ENCODE data around the gene CAMK2A.

CAMK2A gene

GRCh38 chr5:150286820-150287219 is 2.8 kb downstream of the CAMK2A start:
- Mint-ChIP-seq H3K9me3 (no peaks in the 10 kb centered on the region), H3K27me3 (ENCODE audit: low read depth) (peaks cover 15% of the 10 kb centered on the region), H3K4me1 (ENCODE audit: low read depth) (no peaks in the 10 kb centered on the region), H3K4me3 (no peak overlapping the region), H3K36me3 (ENCODE audit: low read depth) (no peaks in the 10 kb centered on the region), H3K27ac (no peak overlapping the region)

- no peak overlapping the region for H3K27ac Mint-ChIP-seq
- no peaks in the 10 kb centered on the region for H3K36me3 Mint-ChIP-seq (ENCODE audit: low read depth)
- no peaks in the 10 kb centered on the region for H3K4me1 Mint-ChIP-seq (ENCODE audit: low read depth)
- no peak overlapping the region for H3K4me3 Mint-ChIP-seq
- peaks cover 23% of the 10 kb centered on the region for H3K27me3 Mint-ChIP-seq (ENCODE audit: low read depth)
- no peaks in the 10 kb centered on the region for H3K9me3 Mint-ChIP-seq
Observed at GRCh38 chr5:150285114-150285513, 4.5 kb downstream of the CAMK2A start.

- Mint-ChIP-seq H3K27ac (no peak overlapping the region), H3K9me3 (no peaks in the 10 kb centered on the region), H3K27me3 (ENCODE audit: low read depth) (peaks cover 26% of the 10 kb centered on the region), H3K36me3 (ENCODE audit: low read depth) (no peaks in the 10 kb centered on the region), H3K4me1 (ENCODE audit: low read depth) (no peaks in the 10 kb centered on the region), H3K4me3 (no peak overlapping the region)
Observed at GRCh38 chr5:150284311-150284710, 5.3 kb downstream of the CAMK2A start.

- Mint-ChIP-seq H3K36me3 (ENCODE audit: low read depth) (no peaks in the 10 kb centered on the region), H3K27me3 (ENCODE audit: low read depth) (peaks cover 26% of the 10 kb centered on the region), H3K4me3 (no peak overlapping the region), H3K9me3 (no peaks in the 10 kb centered on the region), H3K4me1 (ENCODE audit: low read depth) (no peaks in the 10 kb centered on the region), H3K27ac (no peak overlapping the region)
Observed at GRCh38 chr5:150283904-150284303, 5.7 kb downstream of the CAMK2A start.

- H3K4me3 Mint-ChIP-seq = no peak overlapping the region
- no peaks in the 10 kb centered on the region for H3K9me3 Mint-ChIP-seq
- H3K4me1 Mint-ChIP-seq (ENCODE audit: low read depth) = no peaks in the 10 kb centered on the region
- H3K27ac Mint-ChIP-seq = no peak overlapping the region
- H3K36me3 Mint-ChIP-seq (ENCODE audit: low read depth) = no peaks in the 10 kb centered on the region
- peaks cover 22% of the 10 kb centered on the region for H3K27me3 Mint-ChIP-seq (ENCODE audit: low read depth)
Observed at GRCh38 chr5:150281987-150282386, 7.6 kb downstream of the CAMK2A start.

- Mint-ChIP-seq H3K4me3 (no peak overlapping the region), H3K27me3 (ENCODE audit: low read depth) (peaks cover 22% of the 10 kb centered on the region), H3K4me1 (ENCODE audit: low read depth) (no peaks in the 10 kb centered on the region), H3K9me3 (no peaks in the 10 kb centered on the region), H3K36me3 (ENCODE audit: low read depth) (no peaks in the 10 kb centered on the region), H3K27ac (no peak overlapping the region)
Observed at GRCh38 chr5:150279330-150280020, 10.1 kb downstream of the CAMK2A start.

GRCh38 chr5:150278916-150279315 is 10.7 kb downstream of the CAMK2A start:
- H3K4me1 Mint-ChIP-seq (ENCODE audit: low read depth) = no peaks in the 10 kb centered on the region
- no peak overlapping the region for H3K4me3 Mint-ChIP-seq
- no peak overlapping the region for H3K27ac Mint-ChIP-seq
- H3K36me3 Mint-ChIP-seq (ENCODE audit: low read depth) = no peaks in the 10 kb centered on the region
- H3K27me3 Mint-ChIP-seq (ENCODE audit: low read depth) = peaks cover 22% of the 10 kb centered on the region
- H3K9me3 Mint-ChIP-seq = no peaks in the 10 kb centered on the region

- no peaks in the 10 kb centered on the region for H3K36me3 Mint-ChIP-seq (ENCODE audit: low read depth)
- H3K27me3 Mint-ChIP-seq (ENCODE audit: low read depth) = peaks cover 19% of the 10 kb centered on the region
- no peak overlapping the region for H3K27ac Mint-ChIP-seq
- H3K4me3 Mint-ChIP-seq = no peak overlapping the region
- no peaks in the 10 kb centered on the region for H3K4me1 Mint-ChIP-seq (ENCODE audit: low read depth)
- H3K9me3 Mint-ChIP-seq = no peaks in the 10 kb centered on the region
Observed at GRCh38 chr5:150278046-150278730, 11.4 kb downstream of the CAMK2A start.

- H3K27ac Mint-ChIP-seq = no peak overlapping the region
- no peak overlapping the region for H3K4me3 Mint-ChIP-seq
- no peaks in the 10 kb centered on the region for H3K36me3 Mint-ChIP-seq (ENCODE audit: low read depth)
- H3K4me1 Mint-ChIP-seq (ENCODE audit: low read depth) = no peaks in the 10 kb centered on the region
- H3K9me3 Mint-ChIP-seq = no peaks in the 10 kb centered on the region
- H3K27me3 Mint-ChIP-seq (ENCODE audit: low read depth) = peaks cover 21% of the 10 kb centered on the region
Observed at GRCh38 chr5:150277043-150277442, 12.5 kb downstream of the CAMK2A start.

- H3K27ac Mint-ChIP-seq = no peak overlapping the region
- H3K36me3 Mint-ChIP-seq (ENCODE audit: low read depth) = no peaks in the 10 kb centered on the region
- peaks cover 11% of the 10 kb centered on the region for H3K27me3 Mint-ChIP-seq (ENCODE audit: low read depth)
- H3K4me1 Mint-ChIP-seq (ENCODE audit: low read depth) = no peaks in the 10 kb centered on the region
- no peaks in the 10 kb centered on the region for H3K9me3 Mint-ChIP-seq
- H3K4me3 Mint-ChIP-seq = no peak overlapping the region
Observed at GRCh38 chr5:150274811-150275210, 14.8 kb downstream of the CAMK2A start.

- Mint-ChIP-seq H3K36me3 (ENCODE audit: low read depth) (no peaks in the 10 kb centered on the region), H3K27me3 (ENCODE audit: low read depth) (peaks cover 4% of the 10 kb centered on the region), H3K4me3 (no peak overlapping the region), H3K27ac (no peak overlapping the region), H3K9me3 (no peaks in the 10 kb centered on the region), H3K4me1 (ENCODE audit: low read depth) (no peaks in the 10 kb centered on the region)
Observed at GRCh38 chr5:150272531-150272930, 17.0 kb downstream of the CAMK2A start.

GRCh38 chr5:150271923-150272322 is 17.6 kb downstream of the CAMK2A start:
- Mint-ChIP-seq H3K9me3 (no peaks in the 10 kb centered on the region), H3K27me3 (ENCODE audit: low read depth) (peaks cover 4% of the 10 kb centered on the region), H3K4me3 (no peak overlapping the region), H3K36me3 (ENCODE audit: low read depth) (no peaks in the 10 kb centered on the region), H3K27ac (no peak overlapping the region), H3K4me1 (ENCODE audit: low read depth) (no peaks in the 10 kb centered on the region)

GRCh38 chr5:150271296-150271692 is 18.3 kb downstream of the CAMK2A start:
- H3K4me3 Mint-ChIP-seq = no peak overlapping the region
- no peaks in the 10 kb centered on the region for H3K4me1 Mint-ChIP-seq (ENCODE audit: low read depth)
- no peaks in the 10 kb centered on the region for H3K36me3 Mint-ChIP-seq (ENCODE audit: low read depth)
- H3K9me3 Mint-ChIP-seq = no peaks in the 10 kb centered on the region
- peaks cover 4% of the 10 kb centered on the region for H3K27me3 Mint-ChIP-seq (ENCODE audit: low read depth)
- no peak overlapping the region for H3K27ac Mint-ChIP-seq

GRCh38 chr5:150270541-150271295 is 18.9 kb downstream of the CAMK2A start:
- H3K9me3 Mint-ChIP-seq = no peaks in the 10 kb centered on the region
- H3K4me3 Mint-ChIP-seq = no peak overlapping the region
- H3K27me3 Mint-ChIP-seq (ENCODE audit: low read depth) = peaks cover 4% of the 10 kb centered on the region
- H3K36me3 Mint-ChIP-seq (ENCODE audit: low read depth) = no peaks in the 10 kb centered on the region
- H3K4me1 Mint-ChIP-seq (ENCODE audit: low read depth) = no peaks in the 10 kb centered on the region
- no peak overlapping the region for H3K27ac Mint-ChIP-seq

- Mint-ChIP-seq H3K4me3 (no peak overlapping the region), H3K9me3 (no peaks in the 10 kb centered on the region), H3K4me1 (ENCODE audit: low read depth) (no peaks in the 10 kb centered on the region), H3K27me3 (ENCODE audit: low read depth) (no peaks in the 10 kb centered on the region), H3K36me3 (ENCODE audit: low read depth) (no peaks in the 10 kb centered on the region), H3K27ac (no peak overlapping the region)
Observed at GRCh38 chr5:150266871-150267291, 22.7 kb downstream of the CAMK2A start.
